WTC11 (cell line): ENCODE measurements around the gene METTL18. TPM values are rescaled to one million over a fixed set of nuclear protein-coding genes. Genes with fewer than 3 reads are reported as not detected.
A peak's percentile ranks its signal among the peaks of the same experiment; 100 is the strongest.

ENCODE experiments used
- ATAC-seq: fragments of 200-7000 bp; cut with Tn5 transposase; 2 replicates; pipeline ENCODE4 v1.10.0; 2021; ENCODE audit warnings: mild to moderate bottlenecking, moderate library complexity
- CTCF ChIA-PET: fragments of 300-600 bp; sonication (Branson Sonifier 250); formaldehyde crosslinking; loops from one replicate; lab custom pipeline; 2021; ENCODE audit warnings: antibody characterized with exemption; lab: Charles Lee
- POLR2A ChIA-PET: fragments of 350-600 bp; sonication (Branson Sonifier 250); formaldehyde crosslinking; loops from one replicate; lab custom pipeline; 2021; ENCODE audit warnings: antibody characterized with exemption; lab: Charles Lee
- DNase-seq: peaks from one replicate; pipeline ENCODE4 v3.0.0; 2021; ENCODE audit warnings: low spot score
- H3K27ac Mint-ChIP-seq: 2 replicates; pipeline ENCODE4 v1.8.0; 2021; ENCODE audit warnings: mixed read lengths
- H3K27me3 Mint-ChIP-seq: 2 replicates; pipeline ENCODE4 v1.8.0; 2021; ENCODE audit warnings: low read depth, mild to moderate bottlenecking, moderate library complexity, mixed read lengths
- H3K36me3 Mint-ChIP-seq: 2 replicates; pipeline ENCODE4 v1.8.0; 2021; ENCODE audit warnings: mixed read lengths
- H3K4me1 Mint-ChIP-seq: 2 replicates; pipeline ENCODE4 v1.8.0; 2022; ENCODE audit warnings: mixed read lengths
- H3K4me3 Mint-ChIP-seq: 2 replicates; pipeline ENCODE4 v1.8.0; 2021; ENCODE audit warnings: mild to moderate bottlenecking, moderate library complexity, mixed read lengths
- H3K9me3 Mint-ChIP-seq: 2 replicates; pipeline ENCODE4 v1.8.0; 2021; ENCODE audit warnings: mixed read lengths
- GABPB1 ChIP-seq: sonication (generic); formaldehyde crosslinking; IDR thresholded peaks from 2 replicates; pipeline ENCODE4 v1.8.1; 2023; ENCODE audit warnings: mild to moderate bottlenecking, missing genetic modification reagents
- HMGA2 ChIP-seq: fragments of 250-450 bp; sonication (Bioruptor Pico); IDR thresholded peaks from 2 replicates; pipeline ENCODE4 v1.4.0; 2021; ENCODE audit warnings: mild to moderate bottlenecking, moderate library complexity
- IRF1 ChIP-seq: sonication (generic); formaldehyde crosslinking; IDR thresholded peaks from 2 replicates; pipeline ENCODE4 v1.8.0; 2023; ENCODE audit warnings: missing genetic modification reagents
- NFATC4 ChIP-seq: fragments of 250-450 bp; sonication (Bioruptor Pico); IDR thresholded peaks from 2 replicates; pipeline ENCODE4 v1.9.0; 2021; ENCODE audit warnings: mild to moderate bottlenecking
- SOX15 ChIP-seq: fragments of 250-450 bp; sonication (Bioruptor Pico); IDR thresholded peaks from 2 replicates; pipeline ENCODE4 v1.9.0; 2021; ENCODE audit warnings: mild to moderate bottlenecking
- ZNF232 ChIP-seq: sonication (generic); formaldehyde crosslinking; IDR thresholded peaks from 2 replicates; pipeline ENCODE4 v1.8.0; 2022; ENCODE audit warnings: mild to moderate bottlenecking, missing genetic modification reagents
- ZNF416 ChIP-seq: fragments of 250-450 bp; sonication (Bioruptor Pico); IDR thresholded peaks from 2 replicates; pipeline ENCODE4 v1.9.0; 2021; ENCODE audit warnings: mild to moderate bottlenecking, inconsistent platforms
- total RNA-seq: library from RNA; stranded (reverse); gene quantifications from 3 replicates; pipeline ENCODE4 v1.2.3, GENCODE V29; 2021

Gene METTL18
- total RNA-seq, 1 experiment from 2014 or later: 7.7 TPM

GRCh38 chr1:169746550-169746949, 48.2 kb downstream of the METTL18 start:
- POLR2A ChIA-PET: no interaction called here
- no peak for DNase-seq
- peaks cover 18% of the 10 kb centered on the region for H3K4me1 Mint-ChIP-seq
- H3K27ac Mint-ChIP-seq: no peak overlapping the region
- peaks cover 11% of the 10 kb centered on the region for H3K9me3 Mint-ChIP-seq
- no peak for TF ChIP-seq IRF1 (CRISPR knock-in tag)
- no peak for TF ChIP-seq ZNF416 (CRISPR knock-in tag)
- no peak for TF ChIP-seq NFATC4 (CRISPR knock-in tag)
- no peak for TF ChIP-seq ZNF232
- TF ChIP-seq HMGA2: no peak
- TF ChIP-seq SOX15: no peak
- TF ChIP-seq, all 79 proteins: peak for 0
- Mint-ChIP-seq H3K36me3 (no peaks in the 10 kb centered on the region; the same call in 1 of the 2 replicates), H3K4me3 (no peak overlapping the region), H3K27me3 (peaks cover 19% of the 10 kb centered on the region)
- no peak for ATAC-seq
- CTCF ChIA-PET: no interaction called here

- ChIA-PET CTCF (no interaction called here), POLR2A (no interaction called here)
- DNase-seq (no peak), ATAC-seq (no peak)
- peaks cover 11% of the 10 kb centered on the region for H3K9me3 Mint-ChIP-seq
- H3K4me3 Mint-ChIP-seq: no peak overlapping the region
- peaks cover 25% of the 10 kb centered on the region for H3K4me1 Mint-ChIP-seq
- TF ChIP-seq NFATC4 (CRISPR knock-in tag): no peak
- TF ChIP-seq GABPB1 (CRISPR knock-in tag): peak; percentile 89
- peaks cover 22% of the 10 kb centered on the region for H3K27me3 Mint-ChIP-seq
- H3K36me3 Mint-ChIP-seq: no peaks in the 10 kb centered on the region; the same call in 1 of the 2 replicates
- H3K27ac Mint-ChIP-seq: no peak overlapping the region
These were observed 49.5 kb downstream of the METTL18 start for GRCh38 chr1:169745015-169745861.

Other genes starting within 250 kb of the METTL18 start
- 0.20 to 0.21 TPM (median 0.21 TPM) in 3 replicates for gene F5, start 208.4 kb downstream of the METTL18 start, total RNA-seq
- gene SELP, start 164.8 kb downstream of the METTL18 start, total RNA-seq: 0.17 TPM in 1 of 3 replicates, not detected in the others
- 0.26 to 0.85 TPM (median 0.41 TPM) in 3 replicates for gene SELL, start 83.3 kb downstream of the METTL18 start, total RNA-seq
- 0.05 TPM in 1 of 3 replicates, not detected in the others for gene SELE, start 60.8 kb downstream of the METTL18 start, total RNA-seq
- gene SCYL3, start 99.0 kb upstream of the METTL18 start, total RNA-seq: 4.8 to 5.3 TPM (median 4.9 TPM) in 3 replicates